Measurements from ENCODE around the gene PIWIL1. TPM values are rescaled to one million over a fixed set of nuclear protein-coding genes. Genes with fewer than 3 reads are reported as not detected.

The PIWIL1 gene
- total and polyA plus RNA-seq, 11 donors = not detected

DNA sequence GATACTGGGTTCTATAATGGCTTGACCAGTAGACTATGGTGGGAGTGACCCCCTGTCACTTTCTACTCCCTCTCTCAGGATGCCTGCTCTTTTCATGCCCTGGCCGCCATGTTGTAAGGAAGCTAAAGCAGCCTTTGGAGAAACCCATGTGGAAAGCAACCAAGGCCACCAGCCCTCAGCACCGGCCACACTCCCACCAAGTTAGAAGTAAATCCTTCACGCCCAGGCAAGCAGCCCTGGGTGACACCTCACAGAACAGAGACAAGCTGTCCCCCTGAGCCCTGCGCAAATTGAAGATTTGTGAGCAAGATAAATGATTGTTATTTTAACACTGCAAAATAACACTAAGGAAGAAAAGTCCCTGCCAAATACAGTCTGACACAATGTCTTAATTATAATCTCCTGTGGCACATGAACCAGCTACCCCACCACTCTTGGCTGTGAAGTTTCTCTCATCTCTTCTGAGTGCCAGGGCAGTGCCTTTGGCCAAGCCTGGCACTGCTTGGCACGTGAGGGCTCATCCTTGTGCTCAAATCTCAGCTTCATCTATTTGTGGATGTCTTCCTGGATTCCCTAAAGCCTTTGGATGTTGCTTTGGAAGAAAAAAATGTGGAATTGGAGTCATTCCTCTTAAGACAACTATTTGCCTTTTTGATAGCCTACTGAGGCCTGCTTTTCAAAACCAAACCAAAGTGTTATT lies 39.2 kb upstream of the PIWIL1 start:
- H3K36me3 ChIP-seq = no peaks in the 10 kb centered on the region

DNA sequence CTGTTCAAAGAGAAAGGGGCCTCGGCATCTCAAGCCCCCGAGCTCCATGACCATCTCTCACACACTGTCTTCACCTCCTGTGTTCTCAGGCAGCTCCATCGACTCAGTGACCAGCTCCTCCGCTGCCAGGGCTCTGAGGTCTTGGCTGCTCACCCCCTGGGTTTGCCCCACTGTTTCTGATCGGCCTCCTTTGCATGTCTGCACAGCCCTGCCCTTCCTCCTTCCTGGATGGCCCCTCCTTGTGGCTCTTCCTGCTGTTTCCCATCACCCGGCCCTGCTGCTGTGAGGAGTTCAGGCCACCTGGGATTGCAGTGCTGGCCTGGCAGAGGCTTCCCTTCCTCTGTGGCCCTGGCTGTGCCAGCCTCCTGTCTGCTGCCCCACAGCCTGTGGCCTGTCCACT lies 38.1 kb upstream of the PIWIL1 start:
- Histone ChIP-seq H3K9me3 (peaks cover 0 to 8% (median 0%) of the 10 kb centered on the region in 12 donors), H3K4me3 (no peak overlapping the region), H3K27ac (no peak overlapping the region), H3K36me3 (no peaks in the 10 kb centered on the region), H3K4me1 (no peaks in the 10 kb centered on the region), H3K27me3 (peaks cover 0 to 13% (median 0%) of the 10 kb centered on the region in 9 donors)
- ATAC-seq (no peak), DNase-seq (no peak)
- WGBS, 4 donors = 50 to 56% (median 53%) methylated on average over 6 of the region's 6 CpGs
- no peak for TF ChIP-seq POLR2A (IDR thresholded peaks at IDR 0.05)
- TF ChIP-seq, protein P1, sequence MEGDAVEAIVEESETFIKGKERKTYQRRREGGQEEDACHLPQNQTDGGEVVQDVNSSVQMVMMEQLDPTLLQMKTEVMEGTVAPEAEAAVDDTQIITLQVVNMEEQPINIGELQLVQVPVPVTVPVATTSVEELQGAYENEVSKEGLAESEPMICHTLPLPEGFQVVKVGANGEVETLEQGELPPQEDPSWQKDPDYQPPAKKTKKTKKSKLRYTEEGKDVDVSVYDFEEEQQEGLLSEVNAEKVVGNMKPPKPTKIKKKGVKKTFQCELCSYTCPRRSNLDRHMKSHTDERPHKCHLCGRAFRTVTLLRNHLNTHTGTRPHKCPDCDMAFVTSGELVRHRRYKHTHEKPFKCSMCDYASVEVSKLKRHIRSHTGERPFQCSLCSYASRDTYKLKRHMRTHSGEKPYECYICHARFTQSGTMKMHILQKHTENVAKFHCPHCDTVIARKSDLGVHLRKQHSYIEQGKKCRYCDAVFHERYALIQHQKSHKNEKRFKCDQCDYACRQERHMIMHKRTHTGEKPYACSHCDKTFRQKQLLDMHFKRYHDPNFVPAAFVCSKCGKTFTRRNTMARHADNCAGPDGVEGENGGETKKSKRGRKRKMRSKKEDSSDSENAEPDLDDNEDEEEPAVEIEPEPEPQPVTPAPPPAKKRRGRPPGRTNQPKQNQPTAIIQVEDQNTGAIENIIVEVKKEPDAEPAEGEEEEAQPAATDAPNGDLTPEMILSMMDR (IDR thresholded peaks at IDR 0.05) = no peak
- intact Hi-C loops (cut with DNase I) = no loop called here

More for the DNA sequence above, 39.2 kb upstream of the PIWIL1 start:
- ATAC-seq (no peak), DNase-seq (no peak)
- Histone ChIP-seq H3K4me3 (no peak overlapping the region), H3K4me1 (no peaks in the 10 kb centered on the region), H3K27ac (no peak overlapping the region), H3K9me3 (peaks cover 0 to 10% (median 1%) of the 10 kb centered on the region in 12 donors), H3K27me3 (peaks cover 0 to 13% (median 0%) of the 10 kb centered on the region in 9 donors)
- 81 to 90% (median 88%) methylated on average over 5 of the region's 5 CpGs for WGBS, 4 donors
- no peak for TF ChIP-seq POLR2A (IDR thresholded peaks at IDR 0.05)
- TF ChIP-seq, protein P1 (IDR thresholded peaks at IDR 0.05) = no peak
- intact Hi-C loops (cut with DNase I) = no loop called here

DNA sequence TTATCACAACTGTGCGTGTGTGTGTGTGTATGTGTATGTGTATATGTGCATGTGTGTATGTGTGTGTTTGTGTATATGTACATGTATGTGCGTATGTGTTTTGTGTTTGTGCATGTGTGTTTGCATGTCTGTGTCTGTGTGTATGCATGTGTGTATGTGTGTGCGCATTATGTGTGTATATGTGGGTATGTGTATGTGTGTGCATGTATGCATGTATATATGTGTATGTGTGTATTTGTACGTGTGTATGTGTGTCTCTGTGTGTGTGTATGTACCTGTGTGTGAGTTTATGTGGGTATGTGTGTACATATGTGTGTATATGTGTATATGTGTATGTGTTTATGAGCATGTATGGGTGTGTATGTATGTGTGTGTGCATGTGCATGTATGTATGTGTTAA lies 37.6 kb upstream of the PIWIL1 start:
- no peak for ATAC-seq
- no peak overlapping the region for H3K27ac ChIP-seq
- H3K27me3 ChIP-seq = peaks cover 0 to 13% (median 0%) of the 10 kb centered on the region in 9 donors
- H3K9me3 ChIP-seq = peaks cover 0 to 8% (median 0%) of the 10 kb centered on the region in 12 donors
- intact Hi-C loops (cut with DNase I) = no loop called here
- no peak overlapping the region for H3K4me3 ChIP-seq
- DNase-seq = no peak
- TF ChIP-seq, protein P1 (IDR thresholded peaks at IDR 0.05) = no peak
- TF ChIP-seq POLR2A (IDR thresholded peaks at IDR 0.05) = no peak
- no peaks in the 10 kb centered on the region for H3K36me3 ChIP-seq
- H3K4me1 ChIP-seq = no peaks in the 10 kb centered on the region
- 63 to 90% (median 77%) methylated on average over 4 of the region's 4 CpGs for WGBS, 4 donors

DNA sequence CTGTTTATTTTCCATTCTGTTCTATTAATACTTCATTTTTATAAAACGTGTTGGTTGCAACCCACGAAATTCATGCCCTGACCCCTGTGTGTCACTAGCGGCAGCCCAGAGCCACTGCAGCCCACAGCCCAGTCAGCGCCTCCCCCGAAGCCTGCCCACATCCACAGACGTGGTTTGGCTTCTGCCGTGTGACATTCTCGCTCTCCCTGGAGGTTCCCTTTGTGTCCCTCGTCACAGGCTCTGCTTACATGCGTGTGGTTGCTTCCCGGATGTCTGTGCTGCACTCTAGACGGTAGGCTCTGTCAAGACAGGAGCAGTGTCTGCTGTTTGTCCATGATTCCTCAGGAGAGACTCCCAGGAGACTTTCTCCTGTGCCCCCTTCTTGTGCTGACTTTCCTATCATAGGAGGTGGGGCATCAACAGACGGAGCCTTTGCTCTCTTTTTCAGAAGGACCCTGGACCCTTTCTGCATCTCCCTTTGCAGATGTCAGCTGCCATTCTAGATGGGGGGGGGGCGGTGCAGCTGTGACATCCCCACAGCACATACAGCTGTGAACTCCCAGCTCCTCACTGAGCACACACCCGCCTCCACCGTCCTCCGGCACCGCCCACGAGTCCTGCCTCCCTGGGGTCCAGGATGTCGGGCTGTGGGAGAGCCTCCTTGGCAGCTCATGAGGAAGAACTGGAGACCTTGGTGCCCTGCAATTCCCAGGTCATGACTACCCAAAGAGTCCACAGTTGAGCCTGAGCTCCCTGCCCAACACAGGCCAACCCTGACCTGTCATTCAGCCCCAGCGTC lies 36.8 kb upstream of the PIWIL1 start:
- H3K27ac ChIP-seq = no peak overlapping the region
- intact Hi-C loops (cut with DNase I) = no loop called here
- DNase-seq = no peak
- no peak for ATAC-seq
- TF ChIP-seq, protein P1 (IDR thresholded peaks at IDR 0.05) = no peak
- TF ChIP-seq POLR2A (IDR thresholded peaks at IDR 0.05) = no peak
- H3K27me3 ChIP-seq = peaks cover 0 to 13% (median 0%) of the 10 kb centered on the region in 9 donors
- H3K9me3 ChIP-seq = peaks cover 0 to 8% (median 0%) of the 10 kb centered on the region in 12 donors
- H3K36me3 ChIP-seq = no peaks in the 10 kb centered on the region
- 53 to 67% (median 61%) methylated on average over 18 to 21 of the region's 21 CpGs for WGBS, 4 donors
- H3K4me1 ChIP-seq = no peaks in the 10 kb centered on the region
- no peak overlapping the region for H3K4me3 ChIP-seq

All from heart left ventricle (tissue), 16 donors.